Kidney (tissue), 14 donors: ENCODE measurements around the gene FAM180B. TPM values are rescaled to one million over a fixed set of nuclear protein-coding genes. Genes with fewer than 3 reads are reported as not detected.
A peak's percentile ranks its signal among the peaks of the same experiment; 100 is the strongest.

Experiments used
- DNase-seq, 5 donors: peaks; one replicate each; pipeline ENCODE4 v3.0.0-alpha.2; 2013 to 2020
- FAIRE-seq: peaks from 2 replicates; lab custom pipeline; 2012; peaks lifted over from hg19 to GRCh38; lab: Jason Lieb, UNC
- H3K27ac ChIP-seq, 2 donors: one replicate each; pipeline ENCODE4 v1.7.0; 2013; ENCODE audit warnings: low read depth in 2 of 2, low read length in 2 of 2, inconsistent platforms in 1 of 2
- H3K27me3 ChIP-seq: one replicate; pipeline ENCODE4 v1.7.1; 2013; ENCODE audit warnings: low read length, inconsistent platforms; ENCODE audit not compliant: control insufficient read depth, insufficient read depth
- H3K36me3 ChIP-seq, 3 donors: one replicate each; pipeline versions ENCODE4 v1.7.0 to v1.7.1; 2013; ENCODE audit warnings: low read length in 3 of 3, control low read depth in 1 of 3, inconsistent platforms in 1 of 3; ENCODE audit not compliant: insufficient read depth in 3 of 3, control insufficient read depth in 2 of 3
- H3K4me1 ChIP-seq, 3 donors: one replicate each; pipeline versions ENCODE4 v1.7.0 to v1.7.1; 2013; ENCODE audit warnings: low read length in 3 of 3, inconsistent platforms in 1 of 3, low read depth in 1 of 3; ENCODE audit not compliant: control insufficient read depth in 2 of 3, insufficient read depth in 2 of 3
- H3K4me3 ChIP-seq, 3 donors: one replicate each; pipeline versions ENCODE4 v1.7.0 to v1.8.1; 2013; ENCODE audit warnings: low read length in 3 of 3, control low read depth in 1 of 3, inconsistent platforms in 1 of 3
- H3K9ac ChIP-seq, 3 donors: one replicate each; pipeline versions ENCODE4 v1.7.0 to v1.7.1; 2013; ENCODE audit warnings: low read length in 3 of 3, control low read depth in 1 of 3, inconsistent platforms in 1 of 3
- H3K9me3 ChIP-seq, 3 donors: one replicate each; pipeline versions ENCODE4 v1.7.0 to v1.7.1; 2013; ENCODE audit warnings: low read length in 3 of 3, control low read depth in 1 of 3, inconsistent platforms in 1 of 3; ENCODE audit not compliant: control insufficient read depth in 2 of 3, insufficient read depth in 1 of 3
- intact Hi-C: fragments of 100-400 bp; cut with DNase I; formaldehyde crosslinking; loops from one replicate; pipeline ENCODE4 v1.11.1; 2022
- polyA plus RNA-seq: library from polyadenylated mRNA; stranded (reverse); fragments of 350-450 nt; fragmentation: Illumina TruSeq; extraction: RNeasy Lipid Tissue Mini Kit (QIAGEN cat#74804); gene quantifications from one replicate; pipeline ENCODE4 v1.2.3, GENCODE V29; 2014; ENCODE audit warnings: low read depth, low replicate concordance; ENCODE audit not compliant: insufficient read depth
- total RNA-seq: library from RNA; stranded (reverse); fragmentation: NEBNext Ultra II Directional; extraction: Animal tissue kit (Norgen Biotek cat#: 25700); gene quantifications from one replicate; pipeline ENCODE4 v1.2.1, GENCODE V29; 2021
- TF ChIP-seq, protein P1 (sequence below): IDR thresholded peaks from 3 replicates; pipeline ENCODE4 v1.5.1; 2012; ENCODE audit warnings: mild to moderate bottlenecking, moderate library complexity, borderline replicate concordance; ENCODE audit not compliant: insufficient read depth; ENCODE audit errors: extremely low read depth
- donor health status: control.
- donor health status: control.
- donor health status: control.
- donor health status: control.
- donor health status: control.
- donor health status: DM: yes; HTN: yes; CAD: no.
- donor health status: Normal renal cell carcinoma (clear cell type).

FAM180B gene
- total and polyA plus RNA-seq, 2 donors from 2014 or later: not detected

DNA sequence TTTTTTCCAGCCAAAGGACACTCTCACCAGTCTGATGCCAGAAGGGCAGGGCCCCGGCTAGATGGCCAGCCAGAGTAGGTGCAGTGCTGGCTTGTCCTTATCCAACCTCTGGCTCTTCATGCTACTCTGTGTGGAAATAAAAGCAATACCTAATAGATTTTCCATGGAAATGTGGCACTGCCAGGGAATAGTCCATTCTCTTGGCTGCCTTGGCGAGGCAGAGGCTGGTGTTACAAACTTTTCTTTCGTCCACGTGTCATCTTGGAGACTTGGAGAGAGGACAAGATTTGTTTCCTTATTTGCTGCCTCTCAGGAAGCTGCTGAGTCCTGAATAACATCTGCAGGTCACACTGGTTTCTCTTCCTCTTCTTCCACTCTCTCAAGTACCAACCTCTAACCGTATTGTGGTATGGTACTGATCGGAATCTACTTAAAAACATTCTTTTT lies 24.9 kb downstream of the FAM180B start:
- Histone ChIP-seq H3K27ac (no peak overlapping the region), H3K36me3 (peaks cover 0 to 15% (median 2%) of the 10 kb centered on the region in 3 donors), H3K9ac (no peak overlapping the region), H3K4me1 (no peaks in the 10 kb centered on the region), H3K4me3 (no peak overlapping the region), H3K27me3 (no peaks in the 10 kb centered on the region), H3K9me3 (no peaks in the 10 kb centered on the region)
- DNase-seq (no peak), FAIRE-seq (no peak)
- intact Hi-C loops: no loop called here
- TF ChIP-seq, protein P1, sequence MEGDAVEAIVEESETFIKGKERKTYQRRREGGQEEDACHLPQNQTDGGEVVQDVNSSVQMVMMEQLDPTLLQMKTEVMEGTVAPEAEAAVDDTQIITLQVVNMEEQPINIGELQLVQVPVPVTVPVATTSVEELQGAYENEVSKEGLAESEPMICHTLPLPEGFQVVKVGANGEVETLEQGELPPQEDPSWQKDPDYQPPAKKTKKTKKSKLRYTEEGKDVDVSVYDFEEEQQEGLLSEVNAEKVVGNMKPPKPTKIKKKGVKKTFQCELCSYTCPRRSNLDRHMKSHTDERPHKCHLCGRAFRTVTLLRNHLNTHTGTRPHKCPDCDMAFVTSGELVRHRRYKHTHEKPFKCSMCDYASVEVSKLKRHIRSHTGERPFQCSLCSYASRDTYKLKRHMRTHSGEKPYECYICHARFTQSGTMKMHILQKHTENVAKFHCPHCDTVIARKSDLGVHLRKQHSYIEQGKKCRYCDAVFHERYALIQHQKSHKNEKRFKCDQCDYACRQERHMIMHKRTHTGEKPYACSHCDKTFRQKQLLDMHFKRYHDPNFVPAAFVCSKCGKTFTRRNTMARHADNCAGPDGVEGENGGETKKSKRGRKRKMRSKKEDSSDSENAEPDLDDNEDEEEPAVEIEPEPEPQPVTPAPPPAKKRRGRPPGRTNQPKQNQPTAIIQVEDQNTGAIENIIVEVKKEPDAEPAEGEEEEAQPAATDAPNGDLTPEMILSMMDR: no peak

DNA sequence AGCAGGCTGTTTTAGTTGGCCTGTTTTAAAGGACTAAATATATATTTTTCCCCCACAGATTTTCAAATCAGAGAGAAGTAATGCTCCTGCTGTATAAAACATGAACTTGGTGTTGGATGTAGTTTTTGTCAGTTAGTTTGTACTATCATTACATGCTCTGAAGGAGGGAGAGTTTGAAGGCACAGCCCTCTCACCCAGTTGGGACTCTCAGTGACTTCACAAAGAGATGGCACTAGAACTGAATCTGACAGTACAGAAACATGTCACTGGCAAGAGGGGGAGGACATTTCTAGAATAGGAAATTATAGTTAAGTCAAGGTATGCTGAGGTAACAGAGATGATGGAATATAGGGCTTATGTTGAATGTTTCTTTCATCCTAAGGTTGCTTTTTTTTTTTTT lies 28.8 kb downstream of the FAM180B start:
- Histone ChIP-seq H3K27ac (no peak overlapping the region), H3K27me3 (no peaks in the 10 kb centered on the region), H3K36me3 (peaks cover 0 to 23% (median 4%) of the 10 kb centered on the region in 3 donors), H3K4me1 (no peaks in the 10 kb centered on the region), H3K9ac (no peak overlapping the region), H3K9me3 (no peaks in the 10 kb centered on the region), H3K4me3 (no peak overlapping the region)
- DNase-seq (no peak), FAIRE-seq (no peak)
- TF ChIP-seq, protein P1: no peak
- intact Hi-C loops: no loop called here

DNA sequence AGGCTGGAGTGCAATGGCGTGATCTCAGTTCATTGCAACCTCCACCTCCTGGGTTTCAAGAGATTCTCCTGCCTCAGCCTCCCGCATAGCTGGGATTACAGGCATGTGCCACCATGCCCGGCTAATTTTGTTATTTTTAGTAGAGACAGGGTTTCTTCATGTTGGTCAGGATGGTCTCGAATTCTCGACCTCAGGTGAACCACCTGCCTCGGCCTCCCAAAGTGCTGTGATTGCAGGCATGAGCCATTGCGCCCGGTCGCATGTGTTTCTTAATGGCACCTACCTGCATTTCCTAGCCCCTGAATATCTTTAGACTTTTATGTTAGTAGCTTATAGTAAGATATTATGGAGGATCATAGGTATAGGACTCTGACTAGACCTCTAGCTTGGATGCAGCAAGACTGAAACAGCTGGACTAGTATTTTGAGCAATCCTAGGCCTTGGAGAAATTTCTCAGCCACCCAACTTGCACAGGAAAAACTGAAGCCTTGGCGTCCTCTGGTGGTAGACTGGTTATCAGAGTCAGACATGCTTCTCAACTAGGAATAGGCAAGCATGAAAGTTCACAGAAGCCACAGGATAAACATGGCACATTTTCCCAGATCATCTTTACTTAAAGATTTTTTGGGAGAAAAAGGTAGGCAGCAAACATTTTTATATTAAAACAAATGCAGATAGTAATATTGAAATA lies 30.4 kb downstream of the FAM180B start:
- H3K4me1 ChIP-seq: no peaks in the 10 kb centered on the region
- H3K27me3 ChIP-seq: no peaks in the 10 kb centered on the region
- peaks cover 0 to 17% (median 9%) of the 10 kb centered on the region in 3 donors for H3K36me3 ChIP-seq
- intact Hi-C loops: no loop called here
- no peak overlapping the region for H3K27ac ChIP-seq
- FAIRE-seq (no peak), DNase-seq (peak in 3 of 5 donors; percentile 56 to 84 (median 69))
- TF ChIP-seq, protein P1: peak; percentile 51
- H3K9me3 ChIP-seq: no peaks in the 10 kb centered on the region
- H3K4me3 ChIP-seq: no peak overlapping the region
- H3K9ac ChIP-seq: no peak overlapping the region
